HepG2 (cell line): ENCODE data around the gene PARP3. TPM values are rescaled to one million over a fixed set of nuclear protein-coding genes. Genes with fewer than 3 reads are reported as not detected.
A peak's percentile ranks its signal among the peaks of the same experiment; 100 is the strongest.

Source experiments
- ATAC-seq: fragments of 200-7000 bp; cut with Tn5 transposase; 3 replicates; pipeline ENCODE4 v1.9.1; 2020; ENCODE audit warnings: mild to moderate bottlenecking, moderate library complexity
- BruUV-seq: library from RNA; stranded (reverse); fragments of 400-500 nt; replicated peaks from 2 replicates; lab custom pipeline; 2021; lab: Mats Ljungman, UMichigan
- CTCF ChIA-PET: fragments of 300-600 bp; formaldehyde crosslinking; extraction: SDS; loops from one replicate; lab custom pipeline; 2021; ENCODE audit warnings: low total read pairs, inconsistent platforms, low intra/inter-chr PET ratio; lab: Yijun Ruan, JAX
- POLR2A ChIA-PET: fragments of 350-600 bp; sonication (Branson Sonifier 250); formaldehyde crosslinking; loops from one replicate; lab custom pipeline; 2020; ENCODE audit warnings: antibody characterized with exemption, inconsistent platforms; lab: Yijun Ruan, JAX
- DNase-seq: peaks from one replicate; pipeline ENCODE4 v3.0.0-alpha.2; 2015; ENCODE audit warnings: low spot score
- FAIRE-seq: peaks from 3 replicates; lab custom pipeline; 2011; peaks lifted over from hg19 to GRCh38; lab: Jason Lieb, UNC
- H2AFZ ChIP-seq: one replicate; pipeline ENCODE4 v1.6.1; 2011; ENCODE audit warnings: low read length, inconsistent platforms
- H3K27ac ChIP-seq: fragments of 300-600 bp; 3 replicates; pipeline ENCODE4 v1.8.0; 2011; ENCODE audit warnings: mixed run types, mild to moderate bottlenecking, mixed read lengths, low read length, inconsistent platforms; ENCODE audit not compliant: insufficient read depth; ENCODE audit errors: extremely low read length
- H3K27me3 ChIP-seq, 2 experiments: fragments of 200-600 bp in 1 of 2; 2 replicates in 1 of 2; 3 replicates in 1 of 2; pipeline versions ENCODE4 v1.6.0 to v1.8.0; 2011; ENCODE audit warnings: low read length in 2 of 2, mild to moderate bottlenecking in 2 of 2, moderate library complexity in 2 of 2, inconsistent platforms in 1 of 2; ENCODE audit not compliant: insufficient read depth in 2 of 2, control insufficient read depth in 1 of 2
- H3K36me3 ChIP-seq, 2 experiments: fragments of 200-600 bp in 1 of 2; replicated peaks in 1 of 2; 2 replicates in 1 of 2; 3 replicates in 1 of 2; pipeline versions ENCODE4 v1.5.1 to v1.8.0; 2011; ENCODE audit warnings: low read length in 2 of 2, inconsistent platforms in 1 of 2; ENCODE audit not compliant: insufficient read depth in 2 of 2, control insufficient read depth in 1 of 2
- H3K4me1 ChIP-seq: 2 replicates; pipeline ENCODE4 v1.5.1; 2012; ENCODE audit warnings: low read length, inconsistent platforms; ENCODE audit not compliant: insufficient read depth
- H3K4me2 ChIP-seq: 2 replicates; pipeline ENCODE4 v1.6.0; 2011; ENCODE audit warnings: low read depth, low read length, inconsistent platforms
- H3K4me3 ChIP-seq, 3 experiments: fragments of 200-600 bp in 1 of 3; sonication (generic), shearing (Covaris generic) in 1 of 3; replicated peaks in 1 of 3; 2 replicates each; pipeline ENCODE4 v1.5.1; 2011 to 2016; ENCODE audit warnings: low read length in 3 of 3, inconsistent platforms in 2 of 3, low read depth in 2 of 3, mild to moderate bottlenecking in 2 of 3, control low read depth in 1 of 3, mixed read lengths in 1 of 3; ENCODE audit not compliant: insufficient read depth in 1 of 3
- H3K79me2 ChIP-seq: one replicate; pipeline ENCODE4 v1.6.1; 2011; ENCODE audit warnings: low read length, inconsistent platforms; ENCODE audit not compliant: insufficient read depth
- H3K9ac ChIP-seq: 2 replicates; pipeline ENCODE4 v1.6.0; 2011; ENCODE audit warnings: mild to moderate bottlenecking, low read depth, low read length, inconsistent platforms; ENCODE audit not compliant: insufficient read depth
- H3K9me3 ChIP-seq: 2 replicates; pipeline ENCODE4 v1.5.1; 2012; ENCODE audit warnings: mild to moderate bottlenecking, low read length
- H4K20me1 ChIP-seq: 2 replicates; pipeline ENCODE4 v1.6.0; 2011; ENCODE audit warnings: inconsistent platforms, mild to moderate bottlenecking, low read length, moderate library complexity; ENCODE audit not compliant: insufficient read depth
- GATAD1 ChIP-seq: IDR thresholded peaks from 2 replicates; pipeline ENCODE4 v1.6.1; 2016; ENCODE audit warnings: missing genetic modification reagents, missing compliant biosample characterization
- GTF2F1 ChIP-seq: fragments of 150-350 bp; IDR thresholded peaks from 2 replicates; pipeline ENCODE4 v1.6.1; 2014; ENCODE audit warnings: low read length
- HINFP ChIP-seq: sonication (generic); formaldehyde crosslinking; IDR thresholded peaks from 2 replicates; pipeline ENCODE4 v1.4.0; 2020; ENCODE audit warnings: low read depth, mild to moderate bottlenecking, missing genetic modification reagents
- IRF2 ChIP-seq: IDR thresholded peaks from 2 replicates; pipeline ENCODE4 v1.6.1; 2018; ENCODE audit warnings: missing genetic modification reagents, missing compliant biosample characterization
- NR1H2 ChIP-seq: sonication (generic); formaldehyde crosslinking; IDR thresholded peaks from 2 replicates; pipeline ENCODE4 v1.8.1; 2022; ENCODE audit warnings: low read depth, missing genetic modification reagents, borderline replicate concordance
- RFXAP ChIP-seq: sonication (generic); formaldehyde crosslinking; IDR thresholded peaks from 2 replicates; pipeline ENCODE4 v1.4.0; 2020; ENCODE audit warnings: missing genetic modification reagents, borderline replicate concordance
- SIX4 ChIP-seq: sonication (generic); formaldehyde crosslinking; IDR thresholded peaks from 2 replicates; pipeline ENCODE4 v1.4.0; 2020; ENCODE audit warnings: missing genetic modification reagents
- SP5 ChIP-seq: IDR thresholded peaks from 2 replicates; pipeline ENCODE4 v1.6.1; 2016; ENCODE audit warnings: low read depth, borderline replicate concordance
- TMF1 ChIP-seq: sonication (generic); formaldehyde crosslinking; IDR thresholded peaks from 2 replicates; pipeline ENCODE4 v1.8.1; 2022; ENCODE audit warnings: low read depth, missing genetic modification reagents
- TRIM24 ChIP-seq: sonication (generic); formaldehyde crosslinking; IDR thresholded peaks from 2 replicates; pipeline ENCODE4 v1.8.0; 2022; ENCODE audit warnings: mild to moderate bottlenecking, missing genetic modification reagents
- XRCC5 ChIP-seq: fragments of 200-400 bp; formaldehyde crosslinking; optimal IDR thresholded peaks from 2 replicates; pipeline ENCODE3; 2017; ENCODE audit warnings: mild to moderate bottlenecking, low read length
- ZC3H4 ChIP-seq: sonication (generic); formaldehyde crosslinking; IDR thresholded peaks from 2 replicates; pipeline ENCODE4 v1.4.0; 2020; ENCODE audit warnings: missing genetic modification reagents, borderline replicate concordance
- ZNF468 ChIP-seq: sonication (generic); formaldehyde crosslinking; IDR thresholded peaks from 2 replicates; pipeline ENCODE4 v1.8.0; 2022; ENCODE audit warnings: mild to moderate bottlenecking, moderate library complexity, missing genetic modification reagents
- ZNF572 ChIP-seq: sonication (generic); formaldehyde crosslinking; IDR thresholded peaks from 2 replicates; pipeline ENCODE4 v1.5.1; 2020; ENCODE audit warnings: mild to moderate bottlenecking, missing genetic modification reagents
- ZNF816 ChIP-seq: sonication (generic); formaldehyde crosslinking; IDR thresholded peaks from 2 replicates; pipeline ENCODE4 v1.8.0; 2022; ENCODE audit warnings: missing genetic modification reagents, mild to moderate bottlenecking, borderline replicate concordance
- ZSCAN29 ChIP-seq: sonication (generic); formaldehyde crosslinking; conservative IDR thresholded peaks from 2 replicates; pipeline ENCODE4 v1.4.0; 2020; ENCODE audit warnings: mild to moderate bottlenecking, missing genetic modification reagents
- WGBS: methylation state at CpG from one replicate; pipeline ENCODE4 v1.1.6; 2017; ENCODE audit warnings: low lambda C conversion rate; 5-methylcytosine and 5-hydroxymethylcytosine counted together
- in situ Hi-C: cut with HindIII; loops from 2 replicates; pipeline ENCODE4 v1.10.0; 2017; ENCODE audit warnings: low pct_unique_long_range_greater_than_20kb; ENCODE audit not compliant: extremely low pct_ligation_motif_present
- intact Hi-C: fragments of 100-400 bp; cut with micrococcal nuclease; formaldehyde crosslinking; loops from one replicate; pipeline ENCODE4 v1.10.0; 2022; ENCODE audit not compliant: unreplicated experiment
- polyA plus RNA-seq, 8 experiments: library from polyadenylated mRNA; depleted of rRNA in 3 of 8; stranded (reverse) in 7 of 8; unstranded in 1 of 8; fragments of >200 nt; fragmentation: Illumina TruSeq in 4 of 8; extraction: Trizol in 4 of 8; gene quantifications; 2 replicates each; pipeline versions ENCODE4 v1.2.1 to v1.2.3, GENCODE V29; 2011 to 2016; ENCODE audit warnings: low read depth in 4 of 8, missing spikeins in 1 of 8, mixed read lengths in 1 of 8; ENCODE audit not compliant: insufficient read depth in 1 of 8
- total RNA-seq, 5 experiments: library from RNA; depleted of rRNA; stranded (reverse); fragments of >200 nt; fragmentation: Illumina TruSeq; extraction: Trizol; gene quantifications; 2 replicates each; pipeline ENCODE4 v1.2.3, GENCODE V29; 2016; ENCODE audit warnings: low read depth in 1 of 5
- TF ChIP-seq, protein P1 (sequence below): sonication (generic); formaldehyde crosslinking; IDR thresholded peaks from 2 replicates; pipeline ENCODE4 v1.8.1; 2022; ENCODE audit warnings: low read depth, mild to moderate bottlenecking, missing genetic modification reagents
- TF ChIP-seq, protein P2 (sequence below): sonication (generic); formaldehyde crosslinking; IDR thresholded peaks from 2 replicates; pipeline ENCODE4 v1.4.0; 2020; ENCODE audit warnings: mild to moderate bottlenecking, missing genetic modification reagents

Gene PARP3
- total and polyA plus RNA-seq, 2 of the 13 experiments (the other 11 are each of a cell fraction or from before 2014, with no cell fraction given) = 11.2 to 21.5 TPM

DNA sequence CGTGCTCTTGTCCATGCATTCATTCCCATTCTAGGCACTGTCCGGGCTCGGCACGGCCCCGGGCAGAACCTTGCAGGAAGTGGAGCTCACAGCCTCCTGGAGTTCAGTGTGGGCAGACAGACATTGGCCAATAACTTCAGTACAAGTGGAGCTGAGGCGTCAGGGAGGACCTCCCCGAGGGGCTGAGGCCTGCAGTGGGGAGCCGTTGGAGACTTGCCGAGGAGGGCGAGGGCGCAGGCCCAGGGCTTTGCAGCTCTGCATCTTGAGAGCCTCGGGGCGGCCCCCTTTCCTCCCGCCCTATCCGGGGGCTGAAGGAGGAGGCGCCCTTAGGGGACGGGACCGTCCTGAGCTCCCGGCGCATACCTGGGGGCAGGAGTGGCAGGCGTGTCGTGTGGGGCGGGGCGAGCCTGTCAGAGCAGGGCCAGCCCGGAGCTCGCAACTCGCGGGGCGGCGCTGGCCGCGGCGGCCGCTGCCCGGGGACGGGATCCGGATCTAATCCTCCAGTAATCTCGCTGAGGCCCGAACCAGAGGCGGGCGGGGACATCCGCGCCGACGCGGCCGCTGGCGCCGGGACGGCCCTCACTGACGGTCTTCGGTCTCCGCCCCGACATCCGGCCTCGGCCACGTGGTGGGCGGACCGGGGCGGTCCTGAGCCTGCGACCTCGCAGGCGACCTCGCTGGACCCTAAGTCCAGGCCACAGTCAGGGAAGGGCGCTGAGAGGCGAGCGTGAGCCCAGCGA is 40.8 kb downstream of the PARP3 start, which contains the start of gene ACY1:
TSS of gene ACY1 (plus strand) at position 698 of the 740 bp plus-strand sequence. CDS start 530 bp downstream, outside the sequence.
- peak; percentile 18 for FAIRE-seq
- in situ Hi-C loops = no loop called here
- intact Hi-C loops = loop anchor here (2.0 kb wide), 1 partner anchor 40 kb away; the partner anchor contains the start of gene PARP3
- no peak for TF ChIP-seq XRCC5
- no peak for TF ChIP-seq RFXAP (CRISPR knock-in tag)
- TF ChIP-seq GTF2F1 = no peak
- peak; percentile 17; the same call in 1 of the 2 replicates for TF ChIP-seq NR1H2 (CRISPR knock-in tag)
- TF ChIP-seq ZC3H4 (CRISPR knock-in tag) = no peak
- no peak for TF ChIP-seq ZNF468 (CRISPR knock-in tag)
- peak; percentile 78 for TF ChIP-seq GATAD1 (CRISPR knock-in tag)
- TF ChIP-seq, protein P1, sequence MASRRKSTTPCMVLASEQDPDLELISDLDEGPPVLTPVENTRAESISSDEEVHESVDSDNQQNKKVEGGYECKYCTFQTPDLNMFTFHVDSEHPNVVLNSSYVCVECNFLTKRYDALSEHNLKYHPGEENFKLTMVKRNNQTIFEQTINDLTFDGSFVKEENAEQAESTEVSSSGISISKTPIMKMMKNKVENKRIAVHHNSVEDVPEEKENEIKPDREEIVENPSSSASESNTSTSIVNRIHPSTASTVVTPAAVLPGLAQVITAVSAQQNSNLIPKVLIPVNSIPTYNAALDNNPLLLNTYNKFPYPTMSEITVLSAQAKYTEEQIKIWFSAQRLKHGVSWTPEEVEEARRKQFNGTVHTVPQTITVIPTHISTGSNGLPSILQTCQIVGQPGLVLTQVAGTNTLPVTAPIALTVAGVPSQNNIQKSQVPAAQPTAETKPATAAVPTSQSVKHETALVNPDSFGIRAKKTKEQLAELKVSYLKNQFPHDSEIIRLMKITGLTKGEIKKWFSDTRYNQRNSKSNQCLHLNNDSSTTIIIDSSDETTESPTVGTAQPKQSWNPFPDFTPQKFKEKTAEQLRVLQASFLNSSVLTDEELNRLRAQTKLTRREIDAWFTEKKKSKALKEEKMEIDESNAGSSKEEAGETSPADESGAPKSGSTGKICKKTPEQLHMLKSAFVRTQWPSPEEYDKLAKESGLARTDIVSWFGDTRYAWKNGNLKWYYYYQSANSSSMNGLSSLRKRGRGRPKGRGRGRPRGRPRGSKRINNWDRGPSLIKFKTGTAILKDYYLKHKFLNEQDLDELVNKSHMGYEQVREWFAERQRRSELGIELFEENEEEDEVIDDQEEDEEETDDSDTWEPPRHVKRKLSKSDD (CRISPR knock-in tag) = peak; percentile 53; the same call in 1 of the 2 replicates
- TF ChIP-seq ZNF572 (CRISPR knock-in tag) = peak; percentile 23; the same call in 1 of the 2 replicates
- TF ChIP-seq TMF1 (CRISPR knock-in tag) = peak; percentile 54
- peak; percentile 78; the same call in 1 of the 2 replicates for TF ChIP-seq ZNF816
- peak; percentile 69 for TF ChIP-seq IRF2 (CRISPR knock-in tag)
- TF ChIP-seq TRIM24 (CRISPR knock-in tag) = no peak
- TF ChIP-seq HINFP (CRISPR knock-in tag) = peak; percentile 94
- TF ChIP-seq ZSCAN29 = peak; percentile 97
- no peak; the same call in 1 of the 2 replicates for TF ChIP-seq SIX4 (CRISPR knock-in tag)
- TF ChIP-seq, protein P2, sequence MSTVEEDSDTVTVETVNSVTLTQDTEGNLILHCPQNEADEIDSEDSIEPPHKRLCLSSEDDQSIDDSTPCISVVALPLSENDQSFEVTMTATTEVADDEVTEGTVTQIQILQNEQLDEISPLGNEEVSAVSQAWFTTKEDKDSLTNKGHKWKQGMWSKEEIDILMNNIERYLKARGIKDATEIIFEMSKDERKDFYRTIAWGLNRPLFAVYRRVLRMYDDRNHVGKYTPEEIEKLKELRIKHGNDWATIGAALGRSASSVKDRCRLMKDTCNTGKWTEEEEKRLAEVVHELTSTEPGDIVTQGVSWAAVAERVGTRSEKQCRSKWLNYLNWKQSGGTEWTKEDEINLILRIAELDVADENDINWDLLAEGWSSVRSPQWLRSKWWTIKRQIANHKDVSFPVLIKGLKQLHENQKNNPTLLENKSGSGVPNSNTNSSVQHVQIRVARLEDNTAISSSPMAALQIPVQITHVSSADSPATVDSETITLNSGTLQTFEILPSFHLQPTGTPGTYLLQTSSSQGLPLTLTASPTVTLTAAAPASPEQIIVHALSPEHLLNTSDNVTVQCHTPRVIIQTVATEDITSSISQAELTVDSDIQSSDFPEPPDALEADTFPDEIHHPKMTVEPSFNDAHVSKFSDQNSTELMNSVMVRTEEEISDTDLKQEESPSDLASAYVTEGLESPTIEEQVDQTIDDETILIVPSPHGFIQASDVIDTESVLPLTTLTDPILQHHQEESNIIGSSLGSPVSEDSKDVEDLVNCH (CRISPR knock-in tag) = peak; percentile 83; the same call in 1 of the 2 replicates
- peak; percentile 99 for TF ChIP-seq SP5 (CRISPR knock-in tag)

More for the DNA sequence above, 40.8 kb downstream of the PARP3 start, which contains the start of gene ACY1:
- no TSS peak for BruUV-seq
- Histone ChIP-seq H2AFZ (no peak within 1 kb of the TSS), H3K9ac (peak within 1 kb of the TSS; percentile 89), H3K4me3 (peak within 1 kb of the TSS; percentile 70 to 83 (median 73)), H3K79me2 (peaks cover 17% of the 10 kb centered on the region), H3K27me3 (no peaks in the 10 kb centered on the region), H3K36me3 (no peaks in the 10 kb centered on the region; a peak in 1 of 5 replicates), H4K20me1 (no peaks in the 10 kb centered on the region), H3K4me1 (peaks cover 51% of the 10 kb centered on the region), H3K4me2 (peak within 1 kb of the TSS; percentile 98), H3K27ac (peak within 1 kb of the TSS; percentile 94), H3K9me3 (no peaks in the 10 kb centered on the region)
- ATAC-seq = peak; percentile 80
- ChIA-PET POLR2A (interaction anchor here (0.8 to 6.4 kb wide), 15 partner anchors 9 to 484 kb away, joined by 3 to 187 read pairs (median 6); partner anchors contain the start of genes ABHD14A, ABHD14B, PARP3 and PCBP4), CTCF (interaction anchor here (2.2 to 2.6 kb wide), 2 partner anchors 9 to 41 kb away, joined by 12 to 19 read pairs; partner anchors contain the start of genes ABHD14B, PARP3 and RRP9)
- peak; percentile 87 for DNase-seq
- WGBS = 1% methylated on average over 6 of the region's 68 CpGs
